GM23248 (cell line): ENCODE measurements around the gene MYBPC1.

ENCODE experiments used
- EZH2 ChIP-seq: fragments of 200-600 bp; sonication (generic); IDR thresholded peaks from 2 replicates; pipeline ENCODE4 v1.6.1; 2018; ENCODE audit warnings: antibody characterized with exemption, mild to moderate bottlenecking; ENCODE audit not compliant: insufficient read depth, poor library complexity, severe bottlenecking
- EZH2phosphoT487 ChIP-seq: fragments of 200-600 bp; sonication (generic); IDR thresholded peaks from 2 replicates; pipeline ENCODE4 v1.6.1; 2018; ENCODE audit warnings: antibody characterized with exemption, moderate library complexity, mild to moderate bottlenecking, low read depth; ENCODE audit not compliant: insufficient read depth

DNA sequence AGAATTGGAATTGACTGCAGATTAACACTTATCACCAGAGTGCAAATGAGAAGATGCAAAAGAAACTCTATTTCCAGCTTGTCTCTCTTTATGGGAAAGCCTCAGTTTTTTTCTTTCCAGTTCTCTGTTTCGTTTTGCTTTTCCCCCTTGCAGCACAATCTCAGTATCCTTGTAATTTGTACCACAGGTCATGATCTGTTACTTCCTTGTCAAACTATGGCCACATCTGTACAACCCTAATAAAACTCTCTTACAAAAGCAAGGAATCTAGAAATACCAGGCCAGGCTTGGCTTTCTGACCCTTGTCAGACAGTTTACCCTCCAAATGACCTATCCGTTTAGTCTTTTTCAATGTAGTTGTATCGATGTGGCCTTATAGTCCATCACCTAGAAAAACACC is 33.9 kb downstream of the MYBPC1 start:
- TF ChIP-seq EZH2 = no peak
- no peak for TF ChIP-seq EZH2phosphoT487
